AG10803 (cell line): ENCODE results near the gene PRPF39.

ENCODE experiments used
- DNase-seq: peaks from one replicate; pipeline ENCODE4 v3.0.0; 2010; ENCODE audit warnings: low read depth
- H3K4me3 ChIP-seq: 2 replicates; pipeline ENCODE4 v1.5.1; 2011; ENCODE audit warnings: mild to moderate bottlenecking, low read length, control low read depth
- TF ChIP-seq, protein P1 (sequence below): conservative IDR thresholded peaks from 2 replicates; pipeline ENCODE4 v1.5.1; 2011; ENCODE audit warnings: mild to moderate bottlenecking, low read length, control low read depth, inconsistent platforms

Gene PRPF39

DNA sequence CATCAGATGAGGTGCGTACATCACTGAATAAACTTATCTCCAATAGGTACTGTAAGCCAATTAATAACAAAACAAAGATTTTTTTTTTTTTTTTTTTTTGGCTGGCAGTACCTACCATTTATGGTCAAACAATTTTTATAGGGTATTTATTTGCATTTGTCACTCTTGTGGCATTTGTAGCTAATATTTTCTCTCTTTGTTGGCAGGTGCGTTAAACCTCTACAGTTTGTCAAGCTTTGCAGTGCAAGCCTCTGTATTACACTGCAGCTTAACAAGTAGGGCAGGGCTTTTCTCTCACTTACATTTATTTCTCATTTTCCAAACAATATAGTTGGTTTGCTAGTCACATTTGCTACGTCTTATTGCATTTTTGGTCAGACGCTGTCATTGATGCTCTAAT, 12.3 kb downstream of the PRPF39 start:
- DNase-seq, result no peak
- no peak overlapping the region for H3K4me3 ChIP-seq
- TF ChIP-seq, protein P1, sequence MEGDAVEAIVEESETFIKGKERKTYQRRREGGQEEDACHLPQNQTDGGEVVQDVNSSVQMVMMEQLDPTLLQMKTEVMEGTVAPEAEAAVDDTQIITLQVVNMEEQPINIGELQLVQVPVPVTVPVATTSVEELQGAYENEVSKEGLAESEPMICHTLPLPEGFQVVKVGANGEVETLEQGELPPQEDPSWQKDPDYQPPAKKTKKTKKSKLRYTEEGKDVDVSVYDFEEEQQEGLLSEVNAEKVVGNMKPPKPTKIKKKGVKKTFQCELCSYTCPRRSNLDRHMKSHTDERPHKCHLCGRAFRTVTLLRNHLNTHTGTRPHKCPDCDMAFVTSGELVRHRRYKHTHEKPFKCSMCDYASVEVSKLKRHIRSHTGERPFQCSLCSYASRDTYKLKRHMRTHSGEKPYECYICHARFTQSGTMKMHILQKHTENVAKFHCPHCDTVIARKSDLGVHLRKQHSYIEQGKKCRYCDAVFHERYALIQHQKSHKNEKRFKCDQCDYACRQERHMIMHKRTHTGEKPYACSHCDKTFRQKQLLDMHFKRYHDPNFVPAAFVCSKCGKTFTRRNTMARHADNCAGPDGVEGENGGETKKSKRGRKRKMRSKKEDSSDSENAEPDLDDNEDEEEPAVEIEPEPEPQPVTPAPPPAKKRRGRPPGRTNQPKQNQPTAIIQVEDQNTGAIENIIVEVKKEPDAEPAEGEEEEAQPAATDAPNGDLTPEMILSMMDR, result no peak

DNA sequence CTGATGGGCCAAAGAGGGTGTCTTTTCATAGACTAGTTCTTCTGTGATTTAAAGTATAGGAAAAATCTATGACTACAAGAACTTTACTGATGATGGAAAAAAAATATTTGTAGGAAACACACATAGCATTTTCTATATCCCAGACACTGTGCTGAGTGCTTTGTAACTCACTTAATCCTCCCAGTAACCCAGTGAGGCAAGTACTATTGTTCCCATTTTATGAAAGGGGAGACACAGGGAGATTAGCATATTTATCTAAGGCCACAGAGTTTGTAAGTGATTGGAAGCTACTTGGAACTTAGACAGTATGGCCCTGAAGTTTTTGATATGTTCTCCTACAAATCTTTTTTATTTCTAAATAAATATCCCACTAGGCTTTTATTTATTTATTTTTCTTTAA, 19.9 kb downstream of the PRPF39 start:
- no peak for DNase-seq
- TF ChIP-seq, protein P1, result no peak
- H3K4me3 ChIP-seq, result no peak overlapping the region

DNA sequence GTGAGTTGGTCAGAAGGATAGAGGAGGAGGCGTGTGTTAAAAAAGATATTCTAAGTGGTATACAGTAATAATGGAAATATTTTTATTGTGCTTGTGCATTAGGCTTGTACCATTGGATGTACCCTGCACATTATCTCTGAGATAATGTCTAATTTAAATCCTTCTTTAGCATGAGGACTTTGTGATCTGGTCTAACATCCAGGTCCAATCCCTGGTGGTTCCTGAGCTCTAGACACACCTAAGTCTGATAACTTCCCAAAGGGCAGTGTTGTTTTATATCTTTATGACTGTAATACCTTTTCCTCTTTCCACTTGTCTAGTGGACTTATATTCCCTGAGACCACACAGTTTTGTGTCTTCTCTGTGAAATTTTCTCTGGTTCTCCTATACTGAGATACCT, 20.6 kb downstream of the PRPF39 start:
- TF ChIP-seq, protein P1, result no peak

DNA sequence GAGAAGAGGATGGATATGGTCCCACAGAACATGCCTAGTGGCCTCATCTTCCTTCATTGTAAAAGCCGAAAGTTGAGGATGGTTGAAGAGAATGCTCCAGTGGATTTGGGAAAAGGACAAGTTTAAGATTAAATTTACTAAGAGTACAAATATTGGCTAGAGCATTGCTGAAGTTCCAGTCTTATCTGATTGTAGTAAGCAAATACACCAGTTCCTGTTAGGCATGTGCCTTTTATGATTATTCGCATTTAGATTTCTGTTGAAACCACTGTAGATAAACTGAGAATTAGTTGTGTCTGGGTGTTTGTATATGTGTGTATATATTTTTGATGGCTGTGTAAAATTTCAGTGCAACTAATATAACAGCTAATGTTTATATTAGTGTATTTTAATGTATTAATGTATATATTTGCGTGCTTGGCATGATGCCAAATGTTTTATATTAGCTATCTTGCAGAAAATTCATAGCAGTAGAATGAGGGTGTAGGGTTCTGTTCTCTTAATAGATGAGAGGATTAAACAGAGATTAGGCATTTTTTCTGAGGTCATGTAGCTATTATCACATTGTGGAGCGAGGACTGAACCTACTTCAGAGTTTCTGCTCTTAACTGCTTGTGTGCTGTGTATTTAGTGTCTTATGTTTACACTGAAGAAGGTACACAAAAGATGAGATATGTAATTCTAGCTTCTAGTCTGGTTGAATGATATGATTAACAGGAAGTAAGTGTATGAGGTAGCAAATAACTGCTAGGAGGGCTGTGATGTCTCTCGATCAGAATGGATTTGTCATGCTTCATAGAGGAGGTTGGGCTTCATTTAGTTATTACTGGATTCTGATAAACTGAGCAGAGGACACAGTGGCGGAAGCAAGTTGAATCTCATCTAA, 29.2 kb downstream of the PRPF39 start:
- H3K4me3 ChIP-seq, result no peak overlapping the region
- no peak for DNase-seq
- TF ChIP-seq, protein P1, result no peak

More for the DNA sequence above, 20.6 kb downstream of the PRPF39 start:
- no peak overlapping the region for H3K4me3 ChIP-seq
- no peak for DNase-seq

DNA sequence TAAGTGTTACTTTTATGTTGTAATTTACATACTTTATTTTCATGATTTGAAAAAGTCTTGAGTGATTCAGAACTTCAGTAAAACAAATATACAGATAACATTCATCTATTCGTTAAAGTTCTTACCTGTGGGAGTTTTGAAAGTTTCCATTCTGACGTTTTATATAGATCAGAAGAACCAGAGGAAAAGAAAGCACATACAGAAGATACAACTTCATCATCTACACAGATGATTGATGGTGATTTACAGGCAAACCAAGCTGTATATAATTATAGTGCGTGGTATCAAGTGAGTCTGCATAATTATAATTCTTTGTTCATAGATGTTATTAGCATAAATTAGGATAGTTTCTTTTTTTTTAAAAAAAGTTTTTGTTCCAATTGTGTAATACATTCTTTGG, 30.4 kb downstream of the PRPF39 start:
- no peak overlapping the region for H3K4me3 ChIP-seq
- no peak for DNase-seq
- TF ChIP-seq, protein P1, result no peak

DNA sequence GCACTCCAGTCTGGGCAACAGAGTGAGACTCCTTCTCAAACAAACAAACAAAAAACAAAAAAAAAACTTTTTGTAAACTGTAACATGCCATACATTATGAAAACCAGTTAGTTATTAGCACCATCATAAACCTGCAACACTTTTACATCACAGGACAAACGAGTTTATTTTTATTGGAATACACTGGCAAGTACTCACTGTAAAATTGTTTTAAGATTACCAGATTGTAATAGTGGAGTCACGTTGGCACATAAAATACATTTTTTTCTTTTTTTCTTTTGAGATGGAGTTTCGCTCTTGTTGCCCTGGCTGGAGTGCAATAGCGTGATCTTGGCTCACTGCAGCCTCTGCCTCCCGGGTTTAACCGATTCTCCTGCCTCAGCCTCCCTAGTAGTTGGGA, 34.7 kb downstream of the PRPF39 start:
- no peak overlapping the region for H3K4me3 ChIP-seq
- TF ChIP-seq, protein P1, result no peak
- no peak for DNase-seq

DNA sequence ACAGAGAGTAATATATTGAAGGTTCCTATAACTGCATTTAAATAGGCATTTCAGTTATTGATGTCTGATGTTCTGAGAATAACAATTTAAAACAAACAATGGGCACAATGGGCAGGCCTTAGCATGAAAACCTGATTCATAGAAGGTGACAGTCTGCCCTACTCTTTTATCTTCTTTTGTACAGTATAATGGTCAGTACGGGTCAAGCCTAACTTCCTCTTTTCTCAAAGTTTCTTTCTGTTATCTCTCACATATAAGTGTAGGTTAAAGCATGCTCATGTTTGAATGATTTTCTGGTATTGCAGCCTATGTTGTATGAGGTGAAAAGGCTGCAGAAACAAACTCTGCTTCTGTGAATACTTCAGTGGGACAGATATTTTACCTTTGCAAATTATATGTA, 36.2 kb downstream of the PRPF39 start:
- TF ChIP-seq, protein P1, result no peak
- no peak overlapping the region for H3K4me3 ChIP-seq
- DNase-seq, result no peak
